ENCODE results near the gene FST.

DNA sequence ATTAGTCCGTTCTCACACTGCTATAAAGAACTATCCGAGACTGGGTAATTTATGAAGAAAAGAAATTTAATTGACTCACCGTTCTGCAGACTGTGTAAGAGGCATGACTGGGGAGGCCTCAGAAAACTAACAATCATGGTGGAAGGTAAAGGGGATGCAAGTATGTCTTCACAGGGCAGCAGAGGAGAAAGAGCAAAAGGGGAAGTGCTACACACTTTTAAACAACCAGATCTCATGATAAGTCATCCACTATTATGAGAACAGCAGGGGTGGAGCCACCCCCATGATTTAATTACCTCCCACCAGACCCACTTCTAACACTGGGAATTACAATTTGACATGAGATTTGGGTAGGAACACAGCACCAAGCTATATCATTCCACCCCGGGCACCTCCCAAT, 26.6 kb downstream of the FST start:
- TF ChIP-seq, protein P1, sequence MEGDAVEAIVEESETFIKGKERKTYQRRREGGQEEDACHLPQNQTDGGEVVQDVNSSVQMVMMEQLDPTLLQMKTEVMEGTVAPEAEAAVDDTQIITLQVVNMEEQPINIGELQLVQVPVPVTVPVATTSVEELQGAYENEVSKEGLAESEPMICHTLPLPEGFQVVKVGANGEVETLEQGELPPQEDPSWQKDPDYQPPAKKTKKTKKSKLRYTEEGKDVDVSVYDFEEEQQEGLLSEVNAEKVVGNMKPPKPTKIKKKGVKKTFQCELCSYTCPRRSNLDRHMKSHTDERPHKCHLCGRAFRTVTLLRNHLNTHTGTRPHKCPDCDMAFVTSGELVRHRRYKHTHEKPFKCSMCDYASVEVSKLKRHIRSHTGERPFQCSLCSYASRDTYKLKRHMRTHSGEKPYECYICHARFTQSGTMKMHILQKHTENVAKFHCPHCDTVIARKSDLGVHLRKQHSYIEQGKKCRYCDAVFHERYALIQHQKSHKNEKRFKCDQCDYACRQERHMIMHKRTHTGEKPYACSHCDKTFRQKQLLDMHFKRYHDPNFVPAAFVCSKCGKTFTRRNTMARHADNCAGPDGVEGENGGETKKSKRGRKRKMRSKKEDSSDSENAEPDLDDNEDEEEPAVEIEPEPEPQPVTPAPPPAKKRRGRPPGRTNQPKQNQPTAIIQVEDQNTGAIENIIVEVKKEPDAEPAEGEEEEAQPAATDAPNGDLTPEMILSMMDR (IDR thresholded peaks at IDR 0.05), result no peak
- TF ChIP-seq EP300 (IDR thresholded peaks at IDR 0.05), result no peak
- no peak for TF ChIP-seq POLR2A (IDR thresholded peaks at IDR 0.05; ENCODE audit: low read depth)
- TF ChIP-seq POLR2AphosphoS5 (IDR thresholded peaks at IDR 0.05), result no peak

All from esophagus muscularis mucosa (tissue), 4 donors.